Activated naive CD4-positive, alpha-beta T cell treated with anti-CD3 and anti-CD28 coated beads, Interleukin-2, amount 10 ng/mL, durations not matched to agents 7 days and 5 days (primary cell): ENCODE results near the gene PTGES2.
"Not testable (repeated sequence)": the region's sequence is repeated elsewhere in the genome, so short reads cannot be mapped to it uniquely, and the experiment has no call there.

Experiments
- CTCF ChIA-PET: fragments of 350-600 bp; sonication (Branson Sonifier 250); formaldehyde crosslinking; loops from one replicate; lab custom pipeline; 2021; ENCODE audit warnings: antibody characterized with exemption; lab: Charles Lee
- DNase-seq: peaks from one replicate; pipeline ENCODE4 v3.0.0-alpha.2; 2020
- H3K27ac Mint-ChIP-seq: one replicate; pipeline ENCODE4 v1.8.0; 2021; ENCODE audit warnings: mild to moderate bottlenecking, moderate library complexity, mixed read lengths
- H3K27me3 Mint-ChIP-seq: one replicate; pipeline ENCODE4 v1.8.0; 2021; ENCODE audit warnings: mild to moderate bottlenecking, mixed read lengths
- H3K36me3 Mint-ChIP-seq: one replicate; pipeline ENCODE4 v1.8.0; 2021; ENCODE audit warnings: mixed read lengths
- H3K4me1 Mint-ChIP-seq: one replicate; pipeline ENCODE4 v1.8.0; 2021; ENCODE audit warnings: mixed read lengths
- H3K4me3 Mint-ChIP-seq: one replicate; pipeline ENCODE4 v1.8.0; 2021; ENCODE audit warnings: mild to moderate bottlenecking, moderate library complexity, mixed read lengths
- H3K9me3 Mint-ChIP-seq: one replicate; pipeline ENCODE4 v1.8.0; 2021; ENCODE audit warnings: mixed read lengths

PTGES2 gene

DNA sequence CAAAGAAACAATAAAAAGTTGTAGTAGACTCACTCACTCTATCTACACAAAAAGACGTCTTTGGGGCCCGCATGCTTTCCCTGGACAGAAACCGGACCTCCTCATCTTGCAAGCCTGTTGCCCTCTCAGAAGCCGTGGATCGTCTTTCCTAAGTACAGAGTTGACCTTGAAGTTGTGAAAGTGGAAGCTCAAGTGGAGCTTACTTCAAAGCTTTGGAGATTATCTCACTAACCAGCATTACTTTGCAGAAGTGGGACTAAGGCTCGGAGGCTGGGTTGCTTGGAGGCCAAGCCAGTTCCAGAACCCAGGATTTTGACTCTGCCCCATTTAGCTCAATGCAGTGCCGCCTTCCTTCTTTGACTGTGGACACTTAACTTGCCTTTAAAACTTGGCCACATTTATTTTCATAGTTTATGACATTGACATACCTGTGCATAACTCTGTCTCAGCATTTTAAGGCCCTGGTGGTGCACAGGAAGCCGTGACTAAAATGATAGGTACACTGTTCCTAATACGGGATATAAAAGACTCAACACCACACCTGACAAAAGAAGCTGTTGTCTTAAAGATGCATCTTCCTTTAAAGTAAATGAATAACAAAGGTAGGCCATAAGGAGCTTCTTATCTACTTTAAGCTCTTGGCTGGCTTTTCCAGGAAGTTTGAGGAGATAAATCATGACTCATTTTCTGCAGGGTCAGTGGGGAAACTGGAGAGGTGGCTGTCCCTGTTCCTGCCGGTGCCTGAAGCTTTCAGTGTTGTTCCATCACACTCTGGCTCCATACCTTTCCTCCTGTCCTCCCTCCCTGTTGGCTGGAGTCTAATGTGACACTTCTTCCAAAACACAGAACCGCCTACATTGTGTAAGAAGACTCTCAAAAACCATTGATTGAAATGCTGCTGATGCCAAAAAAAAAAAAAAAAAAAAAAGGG, 48.8 kb downstream of the PTGES2 start:
- DNase-seq: no peak
- Mint-ChIP-seq H3K4me1 (peaks cover 47% of the 10 kb centered on the region), H3K27me3 (no peaks in the 10 kb centered on the region), H3K36me3 (peaks cover 29% of the 10 kb centered on the region), H3K4me3 (no peak overlapping the region), H3K27ac (peak overlapping the region; percentile 66), H3K9me3 (no peaks in the 10 kb centered on the region)
- CTCF ChIA-PET: interaction anchor here (0.6 to 2.5 kb wide), 7 partner anchors 9 to 123 kb away, joined by 3 to 8 read pairs (median 4); no protein-coding TSS in a partner anchor

DNA sequence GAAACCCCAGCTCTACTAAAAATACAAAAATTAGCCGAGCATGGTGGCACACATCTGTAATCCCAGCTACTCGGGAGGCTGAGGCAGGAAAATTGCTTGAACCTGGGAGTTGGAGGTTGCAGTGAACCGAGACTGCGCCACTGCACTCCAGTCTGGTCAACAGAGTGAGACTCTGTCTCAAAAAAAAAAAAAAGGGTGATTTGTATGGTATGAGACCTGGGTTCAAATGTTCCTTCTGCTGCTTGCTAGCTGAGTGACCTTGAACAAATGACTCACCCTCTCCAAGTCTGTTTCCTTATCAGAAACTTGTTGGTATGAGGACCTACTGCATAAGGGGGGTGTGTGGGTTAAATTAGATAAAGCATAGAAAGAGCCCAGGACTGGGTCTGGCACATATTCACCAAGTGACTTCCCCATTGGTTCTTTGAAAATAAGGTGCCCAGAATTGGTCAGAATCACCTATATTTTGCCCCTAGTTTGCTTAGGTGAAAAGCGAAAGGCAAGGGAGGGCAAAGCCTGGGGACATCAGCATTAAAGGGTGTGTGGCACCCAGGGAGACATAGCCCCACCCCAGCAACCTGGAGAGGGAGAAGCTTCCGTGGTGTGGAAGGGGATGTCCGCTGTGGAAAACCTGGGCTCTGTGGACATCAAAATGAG, 49.6 kb downstream of the PTGES2 start:
- CTCF ChIA-PET: interaction anchor here (0.6 to 2.5 kb wide), 7 partner anchors 10 to 123 kb away, joined by 3 to 8 read pairs (median 4); no protein-coding TSS in a partner anchor
- no peak for DNase-seq
- Mint-ChIP-seq H3K4me3 (no peak overlapping the region), H3K36me3 (peaks cover 30% of the 10 kb centered on the region), H3K9me3 (no peaks in the 10 kb centered on the region), H3K27ac (peak overlapping the region; percentile 55), H3K27me3 (no peaks in the 10 kb centered on the region), H3K4me1 (peaks cover 53% of the 10 kb centered on the region)

DNA sequence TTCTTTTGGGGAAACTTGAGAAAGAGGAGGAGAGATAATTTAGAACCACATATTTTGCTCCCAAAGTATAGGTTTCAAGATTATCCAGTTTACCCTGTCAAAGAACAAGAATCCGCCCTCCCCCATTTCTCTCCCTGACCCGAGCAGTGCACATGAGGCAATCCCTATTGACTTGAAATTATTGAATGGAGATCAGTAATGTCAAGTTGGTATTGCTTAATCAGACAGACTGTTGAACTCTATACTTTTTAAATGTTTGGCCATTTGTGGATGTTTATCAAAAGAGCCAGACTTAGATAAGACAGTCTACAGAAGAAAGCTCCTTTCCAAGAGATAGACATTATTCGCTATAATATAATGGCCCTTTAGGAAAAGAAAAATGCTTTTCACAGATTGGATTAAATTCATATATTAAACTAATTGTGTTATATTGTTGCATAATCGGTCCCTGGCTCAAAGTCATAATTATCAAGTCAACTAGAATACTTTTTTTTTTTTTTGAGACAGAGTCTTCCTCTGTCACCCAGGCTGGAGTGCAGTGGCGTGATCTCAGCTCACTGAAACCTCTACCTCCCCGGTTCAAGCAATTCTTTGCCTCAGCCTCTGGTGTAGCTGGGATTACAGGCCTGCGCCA, 54.2 kb downstream of the PTGES2 start:
- H3K4me1 Mint-ChIP-seq: peaks cover 68% of the 10 kb centered on the region
- no peak for DNase-seq
- peak overlapping the region; percentile 95 for H3K27ac Mint-ChIP-seq
- H3K36me3 Mint-ChIP-seq: peaks cover 40% of the 10 kb centered on the region
- CTCF ChIA-PET: interaction anchor here (0.9 to 2.5 kb wide), 5 partner anchors 31 to 132 kb away, joined by 3 to 8 read pairs (median 3); no protein-coding TSS in a partner anchor
- no peaks in the 10 kb centered on the region for H3K9me3 Mint-ChIP-seq
- no peak overlapping the region for H3K4me3 Mint-ChIP-seq
- no peaks in the 10 kb centered on the region for H3K27me3 Mint-ChIP-seq

DNA sequence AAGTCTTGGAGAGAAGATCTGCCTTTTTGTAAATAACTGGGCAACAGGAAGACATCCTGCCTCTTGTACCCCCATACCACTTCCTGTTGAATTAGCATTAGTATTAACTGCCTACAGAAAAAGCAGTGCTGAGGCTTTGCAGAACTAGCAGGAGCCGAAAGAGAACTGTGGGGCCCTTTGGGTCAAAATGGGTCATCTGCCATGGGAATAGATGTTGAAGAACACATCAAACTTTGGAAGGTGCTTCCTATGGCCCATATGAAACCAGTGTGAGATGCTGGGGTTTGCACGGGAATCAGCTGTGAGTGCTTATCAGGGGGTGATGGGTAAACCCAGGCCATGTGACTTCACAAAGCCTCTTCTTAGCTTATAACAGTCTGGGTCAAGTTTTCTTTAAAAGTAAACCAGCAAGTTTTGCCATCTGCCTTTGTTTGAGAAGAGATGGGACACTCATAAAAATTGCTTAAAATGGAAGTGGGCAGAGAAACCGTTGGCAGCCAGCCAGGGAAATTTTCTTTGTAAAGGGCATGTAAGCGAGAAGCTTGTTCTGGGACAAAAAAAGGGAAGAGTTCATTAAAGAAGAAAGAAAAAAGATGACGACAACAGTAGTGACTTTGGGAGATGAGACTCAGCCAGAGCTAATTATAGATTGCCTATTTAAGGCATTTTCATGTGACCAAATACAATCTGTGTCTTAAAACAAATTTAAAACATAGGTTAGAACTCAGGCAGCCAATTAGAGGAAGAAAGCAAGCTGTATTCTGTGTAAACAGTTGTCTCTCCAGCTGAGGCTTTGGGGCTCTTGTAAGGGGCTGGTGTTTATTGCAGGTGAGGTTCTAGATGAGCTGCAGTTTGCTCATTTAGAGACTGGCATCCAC, 55.1 kb downstream of the PTGES2 start:
- H3K9me3 Mint-ChIP-seq: no peaks in the 10 kb centered on the region
- DNase-seq: peak; percentile 44
- peak overlapping the region; percentile 71 for H3K4me3 Mint-ChIP-seq
- peaks cover 58% of the 10 kb centered on the region for H3K4me1 Mint-ChIP-seq
- CTCF ChIA-PET: interaction anchor here (0.9 to 2.5 kb wide), 11 partner anchors 12 to 131 kb away, joined by 3 to 8 read pairs (median 3); no protein-coding TSS in a partner anchor
- peaks cover 35% of the 10 kb centered on the region for H3K36me3 Mint-ChIP-seq
- peak overlapping the region; percentile 95 for H3K27ac Mint-ChIP-seq
- no peaks in the 10 kb centered on the region for H3K27me3 Mint-ChIP-seq

DNA sequence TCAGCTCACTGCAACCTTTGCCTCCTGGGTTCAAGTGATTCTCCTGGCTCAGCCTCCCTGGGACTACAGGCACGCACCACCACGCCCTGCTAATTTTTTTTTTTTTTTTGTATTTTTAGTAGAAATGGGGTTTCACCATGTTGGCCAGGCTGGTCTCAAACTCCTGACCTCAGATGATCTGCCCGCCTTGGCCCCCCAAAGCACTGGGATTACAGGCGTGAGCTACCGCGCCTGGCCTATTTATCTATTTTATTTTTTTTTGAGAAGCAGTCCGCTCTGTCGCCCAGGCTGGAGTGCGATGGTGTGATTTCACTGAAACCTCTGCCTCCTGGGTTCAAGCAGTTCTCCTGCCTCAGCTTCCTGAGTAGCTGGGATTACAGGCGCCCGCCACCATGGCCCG, 56.1 kb downstream of the PTGES2 start:
- Mint-ChIP-seq H3K36me3 (peaks cover 30% of the 10 kb centered on the region), H3K27ac (peak overlapping the region; percentile 95), H3K4me3 (peak overlapping the region; percentile 71), H3K4me1 (peaks cover 52% of the 10 kb centered on the region)
- H3K9me3 Mint-ChIP-seq, DNase-seq, H3K27me3 Mint-ChIP-seq: not testable (repeated sequence)
- CTCF ChIA-PET: interaction anchor here (1.1 to 2.5 kb wide), 4 partner anchors 13 to 128 kb away, joined by 4 to 8 read pairs (median 4); no protein-coding TSS in a partner anchor

DNA sequence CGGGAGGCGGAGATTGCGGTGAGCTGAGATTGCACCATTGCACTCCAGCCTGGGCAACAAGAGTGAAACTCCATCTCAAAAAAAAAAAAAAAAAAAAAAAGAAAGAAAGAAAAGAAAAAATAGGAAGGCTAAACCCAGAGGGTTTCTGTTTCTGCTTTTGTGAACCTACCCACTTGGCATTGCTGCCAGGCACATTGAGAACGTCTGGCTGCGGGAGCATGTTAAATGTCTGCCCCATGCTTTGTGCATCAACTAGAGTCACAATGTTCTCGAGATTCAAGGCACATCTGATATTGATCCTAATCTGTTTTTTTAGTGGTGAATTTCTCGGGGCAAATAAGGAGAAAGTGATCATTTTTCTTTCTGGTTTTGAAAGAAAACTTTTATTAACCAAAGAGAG, 56.7 kb downstream of the PTGES2 start:
- Mint-ChIP-seq H3K27ac (peak overlapping the region; percentile 95), H3K27me3 (no peaks in the 10 kb centered on the region), H3K9me3 (no peaks in the 10 kb centered on the region), H3K36me3 (peaks cover 34% of the 10 kb centered on the region), H3K4me3 (peak overlapping the region; percentile 63), H3K4me1 (peaks cover 58% of the 10 kb centered on the region)
- no peak for DNase-seq
- CTCF ChIA-PET: interaction anchor here (1.5 to 1.7 kb wide), 2 partner anchors 14 to 127 kb away, joined by 4 to 5 read pairs; no protein-coding TSS in a partner anchor
